ENCODE measurements around the gene CDYL.
"Not testable (repeated sequence)": the region's sequence is repeated elsewhere in the genome, so short reads cannot be mapped to it uniquely, and the experiment has no call there.

CDYL gene

GRCh38 chr6:4969609-4970285 lies 193.5 kb downstream of the CDYL start:
- no peak for DNase-seq

- no peak for DNase-seq
Measured at GRCh38 chr6:4970739-4971395, 194.7 kb downstream of the CDYL start.

- DNase-seq: no peak
Measured at GRCh38 chr6:4971851-4972250, 195.6 kb downstream of the CDYL start.

DNA sequence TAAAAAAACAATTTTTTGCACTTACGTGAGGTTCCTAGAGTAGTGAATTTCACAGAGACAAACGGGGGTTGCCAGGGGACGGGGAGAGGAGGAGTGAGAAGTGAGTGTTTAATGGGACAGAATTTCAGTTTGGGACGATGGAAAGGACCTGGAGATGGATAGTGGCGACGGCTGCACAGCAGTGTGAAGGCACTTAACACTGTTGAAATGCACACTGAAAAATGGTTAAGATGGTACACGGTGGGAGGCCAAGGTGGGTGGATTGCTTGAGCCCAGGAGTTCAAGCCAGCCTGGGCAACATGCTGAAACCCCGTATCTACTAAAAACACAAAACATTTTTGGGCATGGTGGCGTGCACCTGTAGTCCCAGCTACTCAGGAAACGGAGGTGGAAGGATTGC lies 196.2 kb downstream of the CDYL start:
- no peak for DNase-seq

- no peak for DNase-seq
Measured at GRCh38 chr6:4973415-4973814, 197.2 kb downstream of the CDYL start.

DNA sequence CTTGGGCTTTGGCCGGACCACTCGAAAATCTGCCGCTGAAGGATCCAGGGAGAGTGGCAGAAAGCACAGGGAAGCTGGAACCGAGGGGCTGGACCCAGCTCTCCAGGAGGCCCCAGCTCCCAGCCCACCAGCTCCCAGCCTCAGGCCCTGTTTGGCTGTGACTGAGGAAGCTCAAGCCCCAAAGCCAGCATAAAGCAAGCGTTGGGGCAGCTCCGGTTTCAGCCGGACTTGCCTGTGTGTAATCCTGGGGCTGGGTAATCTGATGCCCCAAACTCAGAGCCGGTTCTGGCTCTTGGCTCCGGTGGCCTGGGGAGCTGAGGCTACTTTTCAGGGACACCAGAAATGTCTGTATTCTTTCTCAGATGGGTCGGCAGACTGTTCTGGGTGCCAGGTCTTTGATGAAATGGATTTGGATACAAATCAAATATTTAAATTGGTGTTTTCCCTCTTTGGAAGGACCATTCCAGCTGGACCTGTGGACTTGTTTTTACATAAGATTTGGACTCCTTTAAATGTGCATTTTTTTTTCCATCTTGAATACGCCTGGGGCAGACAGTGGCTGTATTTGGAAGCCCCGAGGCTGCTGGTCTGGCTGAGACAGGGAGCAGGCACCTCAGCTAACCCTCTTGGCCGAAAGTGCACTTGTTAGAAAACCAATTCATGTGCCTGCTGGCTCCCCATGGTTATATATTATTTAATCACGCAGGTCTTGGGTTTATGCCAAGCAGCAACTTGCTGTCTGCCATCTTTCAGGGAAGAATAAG lies 198.0 kb downstream of the CDYL start:
- DNase-seq: no peak

GRCh38 chr6:4974962-4975361 lies 198.8 kb downstream of the CDYL start:
- no peak for DNase-seq

GRCh38 chr6:4975506-4975905 lies 199.3 kb downstream of the CDYL start:
- no peak for DNase-seq

- DNase-seq: no peak
Measured at GRCh38 chr6:4977468-4977867, 201.3 kb downstream of the CDYL start.

GRCh38 chr6:4979426-4979825 lies 203.2 kb downstream of the CDYL start:
- DNase-seq: no peak

GRCh38 chr6:4981761-4982160 lies 205.6 kb downstream of the CDYL start:
- peak in 1 of 2 donors; percentile 64 for DNase-seq

- no peak for DNase-seq
Measured at GRCh38 chr6:4983322-4983721, 207.1 kb downstream of the CDYL start.

DNA sequence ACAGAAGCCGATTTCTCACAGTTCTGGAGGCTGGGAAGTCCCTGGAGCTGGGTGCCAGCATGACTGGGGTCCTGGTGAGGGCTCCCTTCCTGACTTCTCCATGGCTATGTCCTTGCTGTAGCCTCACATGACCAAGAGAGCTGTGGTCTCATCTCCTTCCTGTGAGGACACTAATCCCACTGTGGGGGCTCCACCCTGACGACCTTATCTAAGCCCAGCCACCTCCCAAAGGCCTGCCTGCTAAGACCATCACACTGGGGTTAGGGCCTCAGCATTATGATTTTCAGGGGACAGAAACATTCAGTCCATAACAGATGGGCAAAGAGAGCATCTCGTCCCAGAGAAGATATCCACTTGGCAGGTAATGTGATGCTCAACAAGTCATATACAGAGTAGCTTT lies 210.8 kb downstream of the CDYL start:
- no peak for DNase-seq

DNA sequence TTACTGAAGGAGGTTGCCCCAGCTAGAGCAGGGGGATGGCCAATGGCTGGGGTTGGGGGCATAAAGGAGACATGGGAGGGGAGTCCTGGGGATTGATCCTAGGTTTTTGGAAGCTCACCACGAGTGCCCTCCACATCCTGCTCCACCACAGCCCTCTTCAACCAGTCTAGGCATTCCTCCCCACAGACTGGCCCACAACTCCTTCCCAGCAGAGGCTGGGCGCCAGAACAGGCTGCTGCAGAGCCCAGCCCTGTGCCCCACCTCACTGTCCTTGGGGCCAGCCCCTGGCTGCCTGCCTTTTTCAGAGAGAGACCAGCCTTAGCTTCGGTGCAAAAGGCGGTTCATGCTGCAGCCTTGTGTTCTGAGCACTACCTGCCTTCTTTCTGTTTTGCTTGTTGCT lies 211.2 kb downstream of the CDYL start:
- DNase-seq: no peak

DNA sequence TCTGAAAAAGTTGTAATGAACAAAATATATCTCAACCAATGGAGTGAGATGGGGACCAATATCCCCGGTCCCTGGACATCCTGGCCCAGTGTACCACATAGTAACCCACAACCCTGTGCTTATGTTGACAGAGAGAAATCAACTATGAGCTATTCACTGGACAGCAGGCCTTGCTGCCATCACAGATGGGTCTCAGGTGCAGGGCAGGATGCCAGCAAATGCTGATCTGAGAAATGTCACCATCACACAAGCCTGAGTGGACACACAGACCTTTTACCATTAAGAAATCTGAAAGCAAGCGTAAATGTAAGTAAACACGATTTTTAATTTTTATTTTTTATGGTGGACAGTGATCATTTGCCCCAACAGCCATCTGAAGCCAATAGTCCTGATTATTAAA lies 218.5 kb downstream of the CDYL start:
- no peak for DNase-seq

DNA sequence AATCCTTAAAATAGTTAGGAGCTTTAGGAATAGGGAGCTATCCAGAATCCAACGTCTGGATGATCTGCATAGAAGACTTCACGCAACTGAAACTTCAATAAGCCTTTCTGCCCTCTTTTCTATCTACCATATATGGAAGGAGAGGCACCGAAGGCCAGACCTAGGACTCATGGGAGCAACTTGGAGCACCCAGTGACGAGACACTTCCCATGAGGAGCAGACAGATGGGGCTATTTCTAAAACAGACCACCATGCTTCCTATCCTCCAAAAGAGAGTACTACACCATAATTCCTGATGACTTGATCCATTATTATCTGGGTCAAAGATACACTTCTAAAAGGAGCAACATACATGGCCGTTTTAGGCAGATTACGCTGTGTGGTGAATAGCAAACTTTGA lies 221.7 kb downstream of the CDYL start:
- no peak for DNase-seq

DNA sequence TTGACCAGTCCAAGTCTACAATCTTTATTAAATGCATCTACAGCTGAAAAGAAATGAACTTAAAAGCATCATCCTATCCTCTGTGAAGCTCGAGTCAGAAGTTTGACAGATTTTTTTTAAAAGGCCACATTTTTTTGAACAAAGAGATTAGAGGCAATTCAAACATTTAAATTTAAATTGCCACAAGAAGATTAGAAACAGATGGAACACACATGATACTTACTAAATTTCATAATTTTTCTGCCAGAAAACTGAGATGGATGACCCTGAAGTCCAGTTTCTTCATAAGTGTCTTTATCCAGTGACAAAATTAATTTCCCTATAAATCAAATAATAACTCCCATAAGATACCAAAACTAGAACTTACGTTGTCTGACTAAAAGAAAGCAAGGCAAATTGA lies 223.4 kb downstream of the CDYL start:
- DNase-seq: no peak

- DNase-seq: peak; percentile 98
Measured at GRCh38 chr6:5003604-5004372, 227.6 kb downstream of the CDYL start, which contains the start of gene RPP40. RPP40 (minus strand) TSS chr6:5004037; CDS start chr6:5004002, 35 bp downstream.

- no peak for DNase-seq
Measured at GRCh38 chr6:5004373-5005037, 228.3 kb downstream of the CDYL start.

DNA sequence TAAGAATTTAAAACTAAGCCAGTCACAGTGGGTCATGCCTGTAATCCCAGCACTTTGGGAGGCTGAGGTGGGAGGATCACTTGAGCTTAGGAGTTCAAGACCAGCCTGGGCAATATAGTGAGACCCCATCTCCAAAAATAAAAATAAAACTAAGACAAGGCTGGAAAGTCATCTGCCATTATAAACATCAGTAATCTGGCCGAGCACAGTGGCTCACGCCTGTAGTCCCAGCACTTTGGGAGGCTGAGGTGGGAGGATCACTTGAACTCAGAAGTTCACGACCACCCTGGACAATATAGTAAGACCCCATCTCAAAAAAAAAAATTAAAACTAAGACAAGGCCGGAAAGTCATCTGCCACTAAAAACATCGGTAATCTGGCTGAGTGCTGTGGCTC lies 228.8 kb downstream of the CDYL start:
- not testable (repeated sequence) for DNase-seq
